GM21723 (cell line): ENCODE data around the gene CUX1.
"Not testable (repeated sequence)": the region's sequence is repeated elsewhere in the genome, so short reads cannot be mapped to it uniquely, and the experiment has no call there.

ENCODE experiments used
- ATAC-seq: cut with Tn5 transposase; IDR thresholded peaks from one replicate; pipeline ENCODE4 v1.9.1; 2021; ENCODE audit warnings: mild to moderate bottlenecking, moderate library complexity; ENCODE audit not compliant: unreplicated experiment

Gene CUX1

DNA sequence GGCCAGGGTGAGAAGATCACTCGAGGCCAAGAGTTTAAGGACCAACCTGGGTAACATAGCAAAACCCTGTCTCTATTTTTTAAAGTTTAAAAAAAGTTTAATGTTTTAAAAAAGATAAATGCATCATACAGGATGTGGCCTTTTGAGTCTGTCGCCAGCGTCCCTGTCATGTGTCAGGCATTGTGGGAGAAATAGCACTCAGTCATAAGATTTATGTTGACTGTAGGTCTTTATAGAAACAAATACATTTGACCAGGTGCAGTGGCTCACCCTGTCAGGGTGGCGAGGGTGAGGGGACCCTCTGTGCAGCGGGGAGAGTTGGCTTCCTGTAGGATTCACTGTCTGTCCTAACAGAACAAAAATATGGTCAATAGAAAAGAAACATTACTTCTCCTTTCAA, 405.8 kb downstream of the CUX1 start:
- no peak for ATAC-seq

GRCh38 chr7:102225025-102225424, 407.6 kb downstream of the CUX1 start:
- ATAC-seq: no peak

- no peak for ATAC-seq
Observed at GRCh38 chr7:102227371-102227770, 409.9 kb downstream of the CUX1 start.

DNA sequence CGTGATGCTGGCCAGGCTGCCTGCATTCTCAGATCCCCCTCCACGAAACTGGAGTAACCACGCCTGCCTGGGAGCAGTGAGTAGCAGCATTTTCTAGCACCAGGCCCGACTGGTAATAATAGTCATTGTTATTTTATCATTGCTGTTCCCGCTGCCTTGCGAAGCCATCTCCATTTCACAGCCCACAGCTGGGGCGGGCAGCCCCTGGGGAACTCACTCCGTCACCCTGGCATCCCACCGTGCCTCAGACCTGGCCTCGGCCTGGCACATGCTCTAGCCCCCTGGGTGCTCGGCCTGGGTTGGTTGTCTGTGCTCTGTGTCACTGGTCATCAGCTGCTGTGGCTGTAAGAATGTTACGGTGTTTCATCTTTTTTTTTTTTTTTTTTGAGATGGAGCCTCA, 411.5 kb downstream of the CUX1 start:
- no peak for ATAC-seq

DNA sequence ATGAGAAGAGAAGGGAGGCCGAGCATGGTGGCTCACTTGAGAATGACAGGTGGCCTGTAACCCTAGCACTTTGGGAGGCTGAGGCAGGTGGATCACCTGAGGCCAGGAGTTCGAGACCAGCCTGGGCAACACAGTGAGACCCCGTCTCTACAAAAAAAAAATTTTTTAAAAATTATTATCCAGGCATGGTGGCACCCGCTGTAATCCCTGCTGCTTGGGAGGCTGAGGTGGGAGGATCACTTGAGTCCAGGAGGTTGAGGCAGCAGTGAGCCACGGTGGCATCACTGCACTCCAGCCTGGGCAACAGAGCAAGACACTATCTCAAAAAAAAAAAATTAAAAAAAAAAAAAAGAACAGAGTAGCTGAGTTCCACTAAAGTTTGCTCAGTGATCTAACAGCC, 412.7 kb downstream of the CUX1 start:
- not testable (repeated sequence) for ATAC-seq

- ATAC-seq: no peak
Observed at GRCh38 chr7:102230593-102230992, 413.2 kb downstream of the CUX1 start.

DNA sequence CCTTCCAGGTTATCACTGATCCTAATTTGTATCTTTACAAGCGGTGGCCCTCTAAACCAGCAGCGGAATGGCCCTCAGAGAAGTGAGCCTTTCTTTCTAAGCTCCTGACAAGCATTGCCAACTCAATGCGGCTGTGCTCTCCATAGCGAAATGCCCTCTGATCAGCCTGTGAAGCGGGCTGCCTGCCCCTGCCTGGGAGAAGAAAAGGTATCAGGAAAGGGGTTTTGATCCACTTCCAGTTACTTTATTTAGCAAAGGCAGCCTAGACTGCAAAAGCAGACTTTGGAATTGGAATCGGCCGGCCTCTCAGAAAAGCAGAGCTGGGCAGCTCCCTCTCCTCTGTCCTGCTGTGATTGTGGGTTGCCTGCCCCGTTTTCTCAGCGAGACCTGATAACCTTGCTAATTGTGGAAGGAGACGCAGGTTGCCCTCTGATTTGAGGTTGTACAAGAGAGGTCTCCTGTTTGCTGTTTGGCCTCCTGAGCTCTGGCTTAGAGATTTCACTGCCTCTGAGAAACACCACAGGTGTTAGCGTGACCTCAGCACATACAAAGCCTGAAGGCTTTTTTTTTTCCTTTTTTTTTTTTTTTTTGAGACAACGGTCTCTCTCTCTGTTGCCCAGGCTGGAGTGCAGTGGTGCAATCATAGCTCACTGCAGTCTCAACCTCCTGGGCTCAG, 415.3 kb downstream of the CUX1 start:
- ATAC-seq: no peak

GRCh38 chr7:102234131-102234530, 416.7 kb downstream of the CUX1 start:
- no peak for ATAC-seq

- no peak for ATAC-seq
Observed at GRCh38 chr7:102234801-102235550, 417.6 kb downstream of the CUX1 start.

DNA sequence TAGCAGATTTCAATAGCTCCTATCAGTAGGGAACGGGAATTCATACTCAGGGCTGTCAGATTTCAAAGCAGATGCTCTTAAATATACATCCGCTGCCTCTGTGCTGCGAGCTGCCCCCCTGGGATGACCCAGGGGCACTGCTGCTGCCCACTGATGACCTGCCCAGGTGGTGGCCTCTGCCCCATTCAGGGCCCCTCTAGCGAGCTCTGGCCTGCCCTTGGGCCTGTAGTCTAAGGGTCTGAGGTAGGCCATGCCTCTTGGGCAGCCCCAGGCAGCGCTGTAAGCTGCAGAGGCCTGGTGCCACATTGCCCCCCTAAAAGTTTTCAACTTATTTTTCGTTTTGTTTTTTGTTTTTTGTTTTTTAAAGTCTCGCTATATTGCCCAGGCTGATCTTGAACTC, 418.7 kb downstream of the CUX1 start:
- no peak for ATAC-seq

DNA sequence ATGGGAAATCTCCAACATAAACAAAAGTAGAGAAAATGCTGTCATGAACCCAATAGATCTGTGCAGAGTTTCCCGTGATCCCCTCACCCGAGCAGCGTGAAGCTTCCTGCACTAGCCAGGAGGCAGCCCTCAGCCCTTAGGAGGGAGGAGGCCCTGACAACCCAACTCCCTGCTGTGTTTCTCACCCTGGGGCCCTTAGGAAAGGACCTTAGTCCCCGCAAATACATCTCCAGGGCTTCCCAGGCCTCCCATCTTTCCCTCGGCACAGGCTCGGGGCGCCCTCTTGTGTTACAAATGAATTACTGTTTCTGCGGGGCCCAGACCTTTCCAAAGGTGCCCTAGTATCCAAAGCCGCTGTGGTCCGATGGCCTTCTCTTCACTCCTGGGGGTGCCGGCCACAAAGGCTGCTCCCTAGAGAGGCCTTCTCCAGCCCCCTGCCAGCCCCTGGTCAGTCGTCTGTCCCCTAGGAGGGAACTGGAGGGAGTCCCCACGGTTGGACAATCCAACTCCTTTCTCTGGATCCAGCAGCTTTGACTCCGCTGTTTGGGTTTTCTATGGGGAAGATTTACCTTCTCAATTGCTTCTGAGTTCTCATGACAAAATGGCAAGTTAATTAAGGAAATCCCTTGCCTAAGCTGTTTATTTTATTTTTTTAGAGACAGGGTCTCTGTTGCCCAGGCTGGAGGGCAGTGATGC, 419.3 kb downstream of the CUX1 start:
- ATAC-seq: no peak

GRCh38 chr7:102239206-102239820, 421.9 kb downstream of the CUX1 start:
- no peak for ATAC-seq

DNA sequence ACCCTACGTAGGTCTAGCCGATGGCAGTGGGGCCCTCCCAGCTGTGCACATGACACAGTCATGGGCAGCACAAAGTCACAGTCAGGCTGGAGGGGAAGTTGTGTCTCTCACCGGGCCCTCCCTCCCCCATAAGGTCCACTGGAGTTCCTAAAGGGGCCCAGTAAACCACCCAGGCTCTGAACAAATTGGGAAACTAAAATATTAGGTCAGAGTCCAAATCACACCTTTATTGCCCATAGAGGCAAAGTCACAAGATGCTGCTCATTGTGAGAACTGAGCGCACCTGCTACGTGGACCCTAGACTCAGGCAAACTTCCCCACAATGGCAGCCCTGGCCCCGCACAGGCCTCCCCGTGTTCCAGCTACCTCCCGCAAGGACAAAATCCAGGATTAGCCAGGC, 424.0 kb downstream of the CUX1 start:
- ATAC-seq: no peak

GRCh38 chr7:102244601-102245000, 427.2 kb downstream of the CUX1 start:
- no peak for ATAC-seq

DNA sequence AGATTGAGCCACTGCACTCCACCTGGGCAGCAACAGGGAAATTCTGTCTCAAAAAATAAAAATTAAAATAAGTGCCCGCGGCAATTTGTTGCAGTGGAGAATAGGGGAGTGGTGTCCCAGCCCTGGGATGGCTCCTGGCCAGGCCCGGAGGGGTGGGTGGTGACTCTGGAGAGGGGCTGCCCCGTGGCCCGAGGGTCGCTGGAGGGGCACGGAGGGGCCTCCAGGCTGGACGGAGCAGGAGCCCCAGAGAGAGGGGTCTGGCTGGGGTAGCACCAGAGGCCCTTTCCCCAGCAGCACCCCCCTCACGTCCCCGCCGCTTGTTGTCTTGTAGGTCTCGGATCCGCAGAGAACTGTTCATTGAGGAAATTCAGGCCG, 430.6 kb downstream of the CUX1 start:
- no peak for ATAC-seq

DNA sequence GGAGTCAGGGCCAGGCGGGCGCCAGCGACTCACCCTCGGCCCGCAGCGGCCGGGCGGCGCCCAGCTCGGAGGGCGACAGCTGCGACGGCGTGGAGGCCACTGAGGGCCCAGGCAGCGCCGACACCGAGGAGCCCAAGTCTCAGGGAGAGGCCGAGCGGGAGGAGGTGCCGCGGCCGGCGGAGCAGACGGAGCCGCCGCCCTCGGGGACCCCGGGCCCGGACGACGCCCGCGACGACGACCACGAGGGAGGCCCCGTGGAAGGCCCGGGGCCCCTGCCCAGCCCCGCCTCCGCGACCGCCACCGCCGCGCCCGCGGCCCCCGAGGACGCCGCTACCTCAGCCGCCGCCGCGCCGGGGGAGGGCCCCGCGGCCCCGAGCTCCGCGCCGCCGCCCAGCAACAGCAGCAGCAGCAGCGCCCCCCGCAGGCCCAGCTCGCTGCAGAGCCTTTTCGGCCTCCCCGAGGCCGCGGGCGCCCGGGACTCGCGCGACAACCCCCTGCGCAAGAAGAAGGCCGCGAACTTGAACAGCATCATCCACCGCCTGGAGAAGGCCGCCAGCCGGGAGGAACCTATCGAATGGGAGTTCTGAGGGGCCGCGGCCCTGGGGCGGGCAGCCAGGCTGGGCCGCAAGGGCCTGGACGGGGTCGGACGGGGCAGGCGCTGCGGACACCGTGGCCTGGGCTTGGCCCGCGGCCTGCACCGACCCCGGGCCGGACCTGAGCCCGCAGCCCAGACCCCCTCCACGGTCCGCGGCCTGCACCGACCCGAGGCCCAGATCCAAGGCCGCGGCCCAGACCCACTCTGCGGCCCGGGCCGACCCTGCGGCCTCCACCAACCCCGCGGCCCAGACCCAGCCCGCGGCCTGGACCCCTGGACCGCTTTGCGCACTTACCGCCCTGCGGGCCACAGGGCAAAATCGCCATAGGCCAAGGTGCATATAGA, 431.3 kb downstream of the CUX1 start:
- no peak for ATAC-seq

DNA sequence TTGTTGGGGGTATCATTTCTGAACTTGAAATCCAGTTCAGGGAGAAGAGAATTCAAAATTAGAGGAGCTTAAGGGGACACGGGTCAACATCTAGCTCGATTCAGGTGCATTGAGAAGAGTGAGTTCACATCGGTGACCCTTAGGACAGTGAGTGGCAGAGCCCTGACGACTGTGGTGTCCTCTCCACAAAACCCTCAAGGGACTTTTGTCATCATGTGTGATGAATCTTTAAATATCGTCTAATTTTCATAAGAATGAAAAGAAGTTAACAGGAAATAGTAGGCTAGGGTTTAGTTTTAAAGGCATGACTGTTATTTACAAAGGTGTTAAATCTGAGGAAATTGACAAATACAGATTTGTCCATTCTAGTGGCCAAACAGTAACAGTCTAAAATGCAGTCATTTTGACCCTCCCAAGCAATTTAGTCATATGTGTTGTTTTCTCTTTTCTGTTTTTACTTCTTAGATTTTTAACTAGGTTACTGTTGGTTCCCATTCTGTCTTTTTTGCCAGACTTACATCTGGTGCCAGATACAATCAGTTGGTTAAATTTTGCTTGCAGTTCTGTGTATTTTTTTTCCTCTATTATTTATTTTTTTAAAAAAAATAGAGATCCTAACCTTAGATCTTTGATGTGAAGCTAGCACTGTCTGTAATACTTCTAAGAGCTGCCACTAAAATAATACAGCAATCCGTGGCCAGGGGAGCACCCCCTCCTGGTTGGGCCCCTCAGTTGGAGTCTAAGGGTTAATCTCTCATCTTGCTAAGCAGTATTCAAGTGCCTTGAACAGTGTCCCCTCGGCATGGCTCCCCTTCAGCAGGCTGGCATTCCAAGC, 434.3 kb downstream of the CUX1 start:
- ATAC-seq: no peak

- ATAC-seq: no peak
Observed at GRCh38 chr7:102252366-102252982, 435.0 kb downstream of the CUX1 start.
